H1 (cell line): ENCODE data around the gene HHIPL2. TPM values are rescaled to one million over a fixed set of nuclear protein-coding genes. Genes with fewer than 3 reads are reported as not detected.

Experiments used
- CTCF ChIA-PET: fragments of 300-600 bp; sonication (Branson Sonifier 250); formaldehyde crosslinking; loops from one replicate; lab custom pipeline; 2021; ENCODE audit not compliant: partially characterized antibody; lab: Charles Lee
- POLR2A ChIA-PET: fragments of 300-600 bp; sonication (Branson Sonifier 250); formaldehyde crosslinking; loops from one replicate; lab custom pipeline; 2021; ENCODE audit warnings: inconsistent platforms; ENCODE audit not compliant: partially characterized antibody; lab: Charles Lee
- DNase-seq, 2 experiments: peaks; one replicate each; pipeline versions ENCODE4 v3.0.0 to v3.0.0-alpha.2; 2010 to 2022; ENCODE audit warnings: low spot score in 2 of 2, low read depth in 1 of 2, mixed read lengths in 1 of 2
- FAIRE-seq: peaks from 2 replicates; lab custom pipeline; 2011; peaks lifted over from hg19 to GRCh38; lab: Jason Lieb, UNC
- H2AFZ ChIP-seq: 2 replicates; pipeline ENCODE4 v1.8.1; 2012; ENCODE audit warnings: low read length, inconsistent platforms
- H2AK5ac ChIP-seq: 2 replicates; pipeline ENCODE4 v1.6.1; 2013; ENCODE audit warnings: low read depth, low read length
- H2BK120ac ChIP-seq: replicated peaks from 2 replicates; pipeline ENCODE3; 2013; ENCODE audit warnings: low read depth, low read length, inconsistent platforms
- H2BK12ac ChIP-seq: 2 replicates; pipeline ENCODE4 v1.6.1; 2013; ENCODE audit warnings: low read depth, low read length
- H2BK15ac ChIP-seq: 2 replicates; pipeline ENCODE4 v1.6.1; 2013; ENCODE audit warnings: low read length
- H2BK20ac ChIP-seq: 2 replicates; pipeline ENCODE4 v1.6.1; 2013; ENCODE audit warnings: low read length
- H2BK5ac ChIP-seq: 2 replicates; pipeline ENCODE4 v1.6.1; 2013; ENCODE audit warnings: low read depth, low read length
- H3K14ac ChIP-seq: 2 replicates; pipeline ENCODE4 v1.6.1; 2013; ENCODE audit warnings: inconsistent platforms; ENCODE audit not compliant: insufficient read length
- H3K18ac ChIP-seq: 2 replicates; pipeline ENCODE4 v1.6.1; 2013; ENCODE audit warnings: low read length; ENCODE audit errors: extremely low read depth
- H3K23ac ChIP-seq: 2 replicates; pipeline ENCODE4 v1.6.1; 2013; ENCODE audit warnings: inconsistent platforms; ENCODE audit not compliant: insufficient read length
- H3K23me2 ChIP-seq: 2 replicates; pipeline ENCODE4 v1.6.1; 2013; ENCODE audit warnings: low read depth, low read length
- H3K27ac ChIP-seq: 2 replicates; pipeline ENCODE4 v1.6.1; 2011; ENCODE audit warnings: low read depth, low read length, inconsistent platforms
- H3K27me3 ChIP-seq, 4 experiments: replicated peaks in 1 of 4; 1 replicate in 1 of 4; 2 replicates in 3 of 4; pipeline versions ENCODE4 v1.6.1 to v1.8.1; 2011 to 2013; ENCODE audit warnings: low read length in 3 of 4, mild to moderate bottlenecking in 3 of 4, inconsistent platforms in 2 of 4, mixed read lengths in 2 of 4, moderate library complexity in 1 of 4; ENCODE audit not compliant: control insufficient read depth in 3 of 4, insufficient read depth in 3 of 4; ENCODE audit errors: extremely low read depth in 1 of 4
- H3K36me3 ChIP-seq, 4 experiments: 2 replicates each; pipeline versions ENCODE4 v1.6.1 to v1.8.1; 2011 to 2013; ENCODE audit warnings: mild to moderate bottlenecking in 4 of 4, low read length in 3 of 4, moderate library complexity in 2 of 4, control low read depth in 1 of 4, inconsistent platforms in 1 of 4; ENCODE audit not compliant: insufficient read depth in 4 of 4, control insufficient read depth in 2 of 4
- H3K4ac ChIP-seq: replicated peaks from 2 replicates; pipeline ENCODE3; 2013; ENCODE audit warnings: low read length, low read depth, mixed read lengths, inconsistent platforms; ENCODE audit not compliant: insufficient read length
- H3K4me1 ChIP-seq, 4 experiments: replicated peaks in 1 of 4; 1 replicate in 1 of 4; 2 replicates in 3 of 4; pipeline versions ENCODE4 v1.6.1 to v1.8.1; 2011 to 2013; ENCODE audit warnings: low read length in 3 of 4, inconsistent platforms in 2 of 4, mixed read lengths in 1 of 4; ENCODE audit not compliant: insufficient read depth in 4 of 4, control insufficient read depth in 3 of 4
- H3K4me2 ChIP-seq, 2 experiments: 2 replicates each; pipeline versions ENCODE4 v1.6.1 to v1.8.1; 2011 to 2013; ENCODE audit warnings: low read depth in 2 of 2, low read length in 2 of 2, control low read depth in 1 of 2, inconsistent platforms in 1 of 2, mild to moderate bottlenecking in 1 of 2; ENCODE audit not compliant: insufficient read depth in 1 of 2
- H3K4me3 ChIP-seq, 4 experiments: fragments of 200-600, 300-600 bp in 1 of 4; sonication (generic), shearing (Covaris generic), sonication (Bioruptor Twin) in 1 of 4; 2 replicates each; pipeline versions ENCODE4 v1.5.1 to v1.8.1; 2011 to 2016; ENCODE audit warnings: low read length in 4 of 4, low read depth in 3 of 4, control low read depth in 2 of 4, inconsistent platforms in 2 of 4, mild to moderate bottlenecking in 2 of 4, mixed read lengths in 1 of 4, moderate library complexity in 1 of 4; ENCODE audit not compliant: insufficient read depth in 2 of 4; ENCODE audit errors: extremely low read depth in 1 of 4
- H3K56ac ChIP-seq: replicated peaks from 2 replicates; pipeline ENCODE3; 2013; ENCODE audit warnings: low read depth, mild to moderate bottlenecking, mixed read lengths, low read length, inconsistent platforms; ENCODE audit not compliant: insufficient read length
- H3K79me1 ChIP-seq: 2 replicates; pipeline ENCODE4 v1.6.1; 2013; ENCODE audit warnings: low read depth, low read length, control low read depth
- H3K79me2 ChIP-seq, 2 experiments: 2 replicates each; pipeline versions ENCODE4 v1.6.1 to v1.8.1; 2012 to 2013; ENCODE audit warnings: low read length in 2 of 2, mild to moderate bottlenecking in 2 of 2, inconsistent platforms in 1 of 2; ENCODE audit not compliant: insufficient read depth in 2 of 2, control insufficient read depth in 1 of 2
- H3K9ac ChIP-seq, 4 experiments: replicated peaks in 1 of 4; 1 replicate in 1 of 4; 2 replicates in 3 of 4; pipeline versions ENCODE4 v1.6.1 to v1.8.1; 2011 to 2013; ENCODE audit warnings: low read depth in 3 of 4, low read length in 3 of 4, control low read depth in 2 of 4, mild to moderate bottlenecking in 2 of 4, moderate library complexity in 2 of 4, inconsistent platforms in 1 of 4; ENCODE audit errors: extremely low read depth in 1 of 4
- H3K9me3 ChIP-seq, 2 experiments: 2 replicates each; pipeline versions ENCODE4 v1.6.1 to v1.8.1; 2012 to 2013; ENCODE audit warnings: mild to moderate bottlenecking in 2 of 2, moderate library complexity in 2 of 2, control low read depth in 1 of 2, inconsistent platforms in 1 of 2, low read depth in 1 of 2, low read length in 1 of 2, mixed read lengths in 1 of 2; ENCODE audit not compliant: insufficient read depth in 2 of 2
- H4K20me1 ChIP-seq, 2 experiments: replicated peaks in 1 of 2; 2 replicates each; pipeline versions ENCODE3 to v1.8.1; 2011 to 2013; ENCODE audit warnings: inconsistent platforms in 2 of 2, low read length in 2 of 2, mild to moderate bottlenecking in 1 of 2; ENCODE audit not compliant: insufficient read depth in 2 of 2, control insufficient read depth in 1 of 2
- H4K5ac ChIP-seq: 2 replicates; pipeline ENCODE4 v1.6.1; 2013; ENCODE audit warnings: low read length, low read depth, mixed read lengths, inconsistent platforms; ENCODE audit not compliant: insufficient read length
- H4K8ac ChIP-seq: 2 replicates; pipeline ENCODE4 v1.8.0; 2013; ENCODE audit warnings: mild to moderate bottlenecking, moderate library complexity, low read length, inconsistent platforms; ENCODE audit not compliant: insufficient read depth; ENCODE audit errors: extremely low read depth
- H4K91ac ChIP-seq: replicated peaks from 2 replicates; pipeline ENCODE3; 2013; ENCODE audit warnings: low read length, mixed read lengths, inconsistent platforms; ENCODE audit not compliant: insufficient read length
- CHD2 ChIP-seq: IDR thresholded peaks from 2 replicates; pipeline ENCODE4 v1.6.1; 2012; ENCODE audit warnings: low read length, improper control_type of control experiment
- CTBP2 ChIP-seq: IDR thresholded peaks from 2 replicates; pipeline ENCODE4 v1.7.0; 2011; ENCODE audit warnings: borderline replicate concordance, mild to moderate bottlenecking, moderate library complexity, mixed read lengths, low read length; ENCODE audit not compliant: insufficient read depth, insufficient read length
- EGR1 ChIP-seq: IDR thresholded peaks from 2 replicates; pipeline ENCODE4 v1.6.1; 2011; ENCODE audit warnings: low read depth, low read length, borderline replicate concordance
- FOSL1 ChIP-seq: IDR thresholded peaks from 2 replicates; pipeline ENCODE4 v1.6.1; 2011; ENCODE audit warnings: mild to moderate bottlenecking, low read depth, low read length, moderate library complexity; ENCODE audit not compliant: insufficient read depth
- GABPA ChIP-seq: IDR thresholded peaks from 2 replicates; pipeline ENCODE4 v1.6.1; 2011; ENCODE audit warnings: mild to moderate bottlenecking, low read length, moderate library complexity, borderline replicate concordance; ENCODE audit not compliant: insufficient read depth
- HDAC6 ChIP-seq: IDR thresholded peaks from one replicate; pipeline ENCODE4 v1.7.1; 2012; ENCODE audit warnings: low read depth, mild to moderate bottlenecking, inconsistent platforms, low read length, moderate library complexity
- POLR2AphosphoS5 ChIP-seq: IDR thresholded peaks from 2 replicates; pipeline ENCODE4 v1.6.1; 2011; ENCODE audit warnings: low read depth, low read length
- RBBP5 ChIP-seq: IDR thresholded peaks from 2 replicates; pipeline ENCODE4 v1.7.1; 2012; ENCODE audit warnings: low read depth, mild to moderate bottlenecking, inconsistent platforms, low read length, moderate library complexity, borderline replicate concordance
- RXRA ChIP-seq: IDR thresholded peaks from 2 replicates; pipeline ENCODE4 v1.6.1; 2011; ENCODE audit warnings: low read depth, mild to moderate bottlenecking, low read length, moderate library complexity; ENCODE audit not compliant: insufficient read depth
- SP1 ChIP-seq: IDR thresholded peaks from 2 replicates; pipeline ENCODE4 v1.6.1; 2011; ENCODE audit warnings: low read depth, low read length
- TBP ChIP-seq: IDR thresholded peaks from 2 replicates; pipeline ENCODE4 v1.6.1; 2011; ENCODE audit warnings: low read depth, low read length, improper control_type of control experiment
- WGBS, 2 experiments: shearing (Covaris generic) in 1 of 2; methylation state at CpG; one replicate each; pipeline versions ENCODE4 v1.1.6 to v1.1.7; 2013 to 2015; ENCODE audit warnings: low lambda C conversion rate in 2 of 2, mixed read lengths in 2 of 2, inconsistent platforms in 1 of 2, low coverage in 1 of 2, missing lambda C conversion rate in 1 of 2; ENCODE audit not compliant: insufficient replicate concordance in 2 of 2, insufficient coverage in 1 of 2, insufficient read length in 1 of 2; ENCODE audit errors: extremely low coverage in 1 of 2, missing lambda C conversion rate in 1 of 2; 5-methylcytosine and 5-hydroxymethylcytosine counted together
- polyA plus RNA-seq, 7 experiments: library from polyadenylated mRNA; depleted of rRNA in 3 of 7; stranded (reverse) in 5 of 7; unstranded in 2 of 7; fragments of >200 nt in 5 of 7; fragments of 200-250 nt in 2 of 7; gene quantifications; 1 replicate in 5 of 7; 2 replicates in 1 of 7; 4 replicates in 1 of 7; pipeline versions ENCODE4 v1.2.1 to v1.2.3, GENCODE V29; 2011 to 2013; ENCODE audit warnings: missing spikeins in 2 of 7, mixed read lengths in 2 of 7
- total RNA-seq: library from RNA; stranded (reverse); fragmentation: NEBNext Ultra II Directional; extraction: Animal tissue kit (Norgen Biotek cat#: 25700); gene quantifications from 2 replicates; pipeline ENCODE4 v1.2.1, GENCODE V29; 2021
- TF ChIP-seq, protein P1 (sequence below): IDR thresholded peaks from 2 replicates; pipeline ENCODE4 v1.6.1; 2012; ENCODE audit warnings: inconsistent platforms

Gene HHIPL2
- total and polyA plus RNA-seq, 2 of the 8 experiments (the other 6 are each of a cell fraction or from before 2014, with no cell fraction given): 0.08 TPM; not detected in 1

DNA sequence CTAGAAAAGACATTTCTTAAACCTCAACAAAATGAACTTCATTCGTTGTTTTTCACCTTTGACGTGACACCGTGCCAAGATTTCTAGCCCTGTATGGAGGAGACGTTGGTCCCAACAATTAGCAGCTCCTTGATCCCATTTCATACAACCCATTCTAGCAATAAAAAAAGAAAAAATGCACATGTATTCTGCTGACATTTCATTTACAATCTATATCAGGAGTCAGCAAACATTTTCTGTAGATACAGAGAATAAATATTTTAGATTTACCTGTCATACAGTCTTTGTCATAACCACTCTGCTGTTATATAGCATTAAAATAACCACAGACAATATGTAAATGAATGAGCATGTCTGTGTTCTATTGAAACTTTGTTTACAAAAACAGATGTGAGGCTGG lies 48.8 kb upstream of the HHIPL2 start:
- Histone ChIP-seq H3K4ac (no peak overlapping the region), H3K79me2 (no peaks in the 10 kb centered on the region), H3K23me2 (no peaks in the 10 kb centered on the region; the same call in 1 of the 2 replicates), H2BK12ac (no peak overlapping the region), H3K56ac (no peak overlapping the region), H3K79me1 (no peaks in the 10 kb centered on the region), H4K91ac (no peak overlapping the region), H3K27ac (no peak overlapping the region), H2BK5ac (no peak overlapping the region), H3K36me3 (no peaks in the 10 kb centered on the region), H3K18ac (no peak overlapping the region), H3K4me2 (no peak overlapping the region), H4K5ac (no peak overlapping the region), H3K14ac (no peak overlapping the region), H3K4me3 (no peak overlapping the region), H3K27me3 (no peaks in the 10 kb centered on the region), H2AK5ac (no peak overlapping the region), H3K9me3 (no peaks in the 10 kb centered on the region), H2BK15ac (no peak overlapping the region), H4K8ac (no peak overlapping the region), H2BK20ac (no peak overlapping the region), H3K4me1 (no peaks in the 10 kb centered on the region), H3K23ac (no peak overlapping the region), H2BK120ac (no peak overlapping the region), H3K9ac (no peak overlapping the region), H2AFZ (no peak overlapping the region), H4K20me1 (no peaks in the 10 kb centered on the region)
- DNase-seq (no peak), FAIRE-seq (no peak)
- ChIA-PET POLR2A (no interaction called here), CTCF (no interaction called here)
- TF ChIP-seq EGR1 (no peak), CHD2 (no peak), TBP (no peak), RBBP5 (no peak), HDAC6 (no peak), FOSL1 (no peak), CTBP2 (no peak), POLR2AphosphoS5 (no peak), SP1 (no peak), GABPA (no peak), RXRA (no peak)
- TF ChIP-seq, protein P1, sequence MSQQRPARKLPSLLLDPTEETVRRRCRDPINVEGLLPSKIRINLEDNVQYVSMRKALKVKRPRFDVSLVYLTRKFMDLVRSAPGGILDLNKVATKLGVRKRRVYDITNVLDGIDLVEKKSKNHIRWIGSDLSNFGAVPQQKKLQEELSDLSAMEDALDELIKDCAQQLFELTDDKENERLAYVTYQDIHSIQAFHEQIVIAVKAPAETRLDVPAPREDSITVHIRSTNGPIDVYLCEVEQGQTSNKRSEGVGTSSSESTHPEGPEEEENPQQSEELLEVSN: no peak
- 93% methylated on average over 4 of the region's 4 CpGs; no CpG with 5 or more reads in 1 of the 2 experiments for whole genome bisulfite sequencing, 2 experiments
